DLD1 (cell line): ENCODE results near the gene DCP2.
"Not testable (repeated sequence)": the region's sequence is repeated elsewhere in the genome, so short reads cannot be mapped to it uniquely, and the experiment has no call there.

ENCODE experiments used
- in situ Hi-C: cut with HindIII; loops from 2 replicates; pipeline ENCODE4 v1.10.0; 2017; ENCODE audit warnings: low sequenced_read_pairs

DCP2 gene

DNA sequence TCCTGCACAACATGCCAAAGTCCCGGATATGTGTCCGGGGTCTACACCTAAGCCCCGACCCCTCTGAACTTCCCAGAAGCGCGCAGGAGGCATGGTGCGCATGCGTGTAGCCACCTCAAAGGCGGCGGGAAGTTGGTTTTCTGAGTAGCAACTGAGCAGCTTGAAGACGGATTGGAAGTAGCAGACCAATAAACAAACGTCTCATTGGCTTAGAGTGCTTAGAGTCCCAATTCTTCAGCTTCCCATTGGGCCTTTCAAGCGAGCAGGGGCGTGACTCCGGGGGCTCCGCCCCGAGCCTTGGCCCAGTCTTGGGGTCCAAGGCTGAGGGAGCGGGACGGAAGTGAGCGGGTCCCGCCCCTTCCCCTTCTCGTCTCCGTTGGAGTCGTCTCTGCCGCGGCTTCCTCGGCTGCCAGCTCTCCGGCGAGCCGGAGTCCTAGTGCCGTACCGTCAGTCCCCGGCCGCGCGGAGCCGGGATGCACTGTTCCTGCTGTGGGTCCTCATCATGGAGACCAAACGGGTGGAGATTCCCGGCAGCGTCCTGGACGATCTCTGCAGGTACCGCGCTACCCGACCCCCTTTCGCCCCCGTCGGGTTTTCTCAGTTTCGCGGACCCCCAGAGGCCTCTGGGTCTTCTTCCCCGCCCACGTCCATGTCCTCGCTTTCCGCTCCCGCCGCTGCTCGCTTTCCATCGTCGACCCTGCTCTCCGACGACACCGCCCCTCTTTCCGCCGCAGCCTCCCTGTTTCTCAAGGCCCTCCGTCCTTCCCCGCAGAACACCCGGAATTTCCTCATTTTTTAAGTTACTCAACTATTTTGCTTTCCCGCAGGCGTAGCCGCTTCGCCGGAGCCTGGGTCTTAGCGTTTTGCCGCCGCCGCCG is at the start of gene DCP2:
Gene DCP2, plus strand, starts transcription at position 367 of the 878 bp plus-strand sequence. Its CDS starts 136 bp downstream, at position 503.
- in situ Hi-C loops, result no loop called here

GRCh38 chr5:112929336-112930081 is 47.1 kb upstream of the DCP2 start:
- in situ Hi-C loops, result no loop called here

GRCh38 chr5:112930082-112930344 is 46.6 kb upstream of the DCP2 start:
- in situ Hi-C loops, result no loop called here

GRCh38 chr5:112931473-112931872 is 45.1 kb upstream of the DCP2 start:
- in situ Hi-C loops, result no loop called here

- in situ Hi-C loops, result no loop called here
Measured at GRCh38 chr5:112933105-112933504, 43.5 kb upstream of the DCP2 start.

DNA sequence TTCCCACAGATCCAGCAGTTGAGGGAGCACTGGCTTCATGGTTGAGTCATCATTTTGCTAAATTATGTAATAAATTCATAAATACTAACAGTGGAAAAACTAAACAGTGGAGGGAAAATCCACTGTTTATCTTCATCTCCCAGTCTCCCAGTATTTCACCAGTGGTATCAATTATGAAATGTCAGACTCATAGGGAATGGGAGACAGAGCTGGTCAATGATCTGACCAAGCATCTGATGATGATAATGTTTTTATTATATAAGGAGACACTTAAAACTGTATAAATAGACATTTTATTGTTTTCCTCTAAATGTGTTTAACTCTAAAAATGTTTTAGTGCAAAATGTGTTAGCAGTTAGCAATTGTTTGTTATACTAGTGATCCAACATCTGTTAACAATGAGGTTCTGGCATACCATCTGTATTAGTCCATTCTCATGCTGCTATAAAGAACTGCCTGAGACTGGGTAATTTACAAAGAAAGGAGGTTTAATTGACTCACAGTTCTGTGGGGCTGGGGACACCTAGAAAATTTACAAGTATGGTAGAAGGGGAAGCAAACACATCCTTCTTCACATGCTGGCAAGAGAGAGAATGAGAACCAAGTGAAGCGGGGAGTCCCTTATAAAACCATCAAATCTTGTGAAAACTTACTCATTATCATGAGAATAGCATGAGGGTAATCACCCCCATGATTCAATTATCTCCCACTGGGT is 42.8 kb upstream of the DCP2 start:
- in situ Hi-C loops, result no loop called here

GRCh38 chr5:112934366-112934663 is 42.3 kb upstream of the DCP2 start:
- in situ Hi-C loops, result no loop called here

GRCh38 chr5:112935675-112936074 is 40.9 kb upstream of the DCP2 start:
- in situ Hi-C loops, result no loop called here

- in situ Hi-C loops, result no loop called here
Measured at GRCh38 chr5:112938286-112938685, 38.3 kb upstream of the DCP2 start.

GRCh38 chr5:112940670-112941069 is 35.9 kb upstream of the DCP2 start:
- in situ Hi-C loops, result no loop called here

DNA sequence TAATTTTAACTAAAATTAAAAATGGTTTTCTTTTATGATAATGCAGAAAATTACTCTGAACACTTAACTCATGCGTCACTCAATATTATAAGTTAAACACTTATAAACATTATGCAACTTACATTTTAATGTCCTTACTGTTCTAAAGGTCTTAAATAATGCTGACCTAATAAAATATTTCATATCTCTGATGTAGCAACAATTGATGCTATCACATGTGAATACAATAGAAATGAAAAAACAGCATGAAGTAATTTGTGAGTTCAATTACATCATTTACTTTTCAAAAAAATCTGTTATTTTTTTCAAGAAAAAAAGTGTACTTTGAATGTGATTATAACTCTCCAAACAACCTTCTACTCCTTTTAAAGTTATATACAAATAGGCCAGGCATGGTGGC is 28.1 kb upstream of the DCP2 start:
- in situ Hi-C loops, result no loop called here

- in situ Hi-C loops, result no loop called here
Measured at GRCh38 chr5:112951124-112951702, 25.4 kb upstream of the DCP2 start.

DNA sequence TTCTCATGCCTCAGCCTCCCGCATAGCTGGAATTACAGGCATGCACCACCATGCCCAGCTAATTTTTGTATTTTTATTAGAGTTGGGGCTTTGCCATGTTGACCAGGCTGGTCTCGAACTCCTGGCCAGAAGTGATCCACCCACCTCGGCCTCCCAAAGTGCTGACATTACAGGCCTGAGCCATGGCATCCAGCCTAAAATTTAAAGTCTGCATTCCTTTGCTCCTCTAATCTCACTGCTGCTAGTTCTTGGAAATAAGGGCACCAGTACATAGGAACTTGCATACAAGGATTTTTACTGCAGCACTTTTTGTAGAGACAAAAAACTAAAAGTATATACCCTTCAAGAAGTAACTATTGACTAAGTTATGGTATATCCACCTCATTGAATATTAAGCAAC is 20.0 kb upstream of the DCP2 start:
- in situ Hi-C loops, result no loop called here

GRCh38 chr5:112957036-112957808 is 19.4 kb upstream of the DCP2 start:
- in situ Hi-C loops, result no loop called here

- in situ Hi-C loops, result no loop called here
Measured at GRCh38 chr5:112958093-112959088, 18.2 kb upstream of the DCP2 start.

DNA sequence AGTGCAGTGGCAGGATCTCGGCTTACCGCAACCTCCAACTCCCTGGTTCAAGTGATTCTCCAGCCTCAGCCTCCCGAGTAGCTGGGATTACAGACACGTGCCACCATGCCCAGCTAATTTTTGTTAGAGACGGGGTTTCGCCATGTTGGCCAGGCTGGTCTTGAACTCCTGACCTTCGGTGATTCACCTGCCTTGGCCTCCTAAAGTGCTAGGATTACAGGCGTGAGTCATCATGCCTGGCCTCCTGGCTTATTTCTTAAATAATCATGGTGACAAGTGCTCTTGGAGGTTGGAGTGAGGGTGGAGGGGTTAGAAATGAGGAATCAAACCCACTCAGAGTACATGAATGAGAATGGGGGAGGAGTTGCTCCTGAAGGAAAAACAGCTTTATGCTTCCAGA is 16.7 kb upstream of the DCP2 start:
- in situ Hi-C loops, result not testable (repeated sequence)

DNA sequence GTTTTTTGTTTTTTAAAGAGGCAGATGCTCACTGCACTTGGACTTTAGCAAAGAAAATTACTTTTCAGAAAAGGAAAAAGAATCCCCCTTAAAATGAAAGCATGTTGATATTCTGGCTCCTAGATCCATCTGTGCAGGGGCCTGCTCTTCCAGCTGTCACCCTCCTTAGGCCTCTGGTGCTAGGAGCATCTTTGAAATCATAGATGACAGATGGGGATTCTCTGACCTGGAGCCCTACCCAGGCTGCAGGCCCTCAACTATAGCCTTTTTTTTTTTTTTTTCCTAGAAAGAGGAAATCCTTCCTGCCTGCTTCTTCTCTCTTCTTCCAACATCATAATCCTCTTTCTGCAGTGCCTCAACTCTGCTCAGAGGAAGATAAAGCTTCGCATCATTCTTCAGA is 16.3 kb upstream of the DCP2 start:
- in situ Hi-C loops, result no loop called here

GRCh38 chr5:112960863-112961504 is 15.6 kb upstream of the DCP2 start:
- in situ Hi-C loops, result no loop called here

GRCh38 chr5:112963374-112963733 is 13.2 kb upstream of the DCP2 start:
- in situ Hi-C loops, result not testable (repeated sequence)
